GM21367 (cell line): ENCODE data around the gene CCDC102B.
"Not testable (repeated sequence)": the region's sequence is repeated elsewhere in the genome, so short reads cannot be mapped to it uniquely, and the experiment has no call there.

Experiments
- ATAC-seq: cut with Tn5 transposase; IDR thresholded peaks from one replicate; pipeline ENCODE4 v1.9.1; 2021; ENCODE audit not compliant: unreplicated experiment

Gene CCDC102B

DNA sequence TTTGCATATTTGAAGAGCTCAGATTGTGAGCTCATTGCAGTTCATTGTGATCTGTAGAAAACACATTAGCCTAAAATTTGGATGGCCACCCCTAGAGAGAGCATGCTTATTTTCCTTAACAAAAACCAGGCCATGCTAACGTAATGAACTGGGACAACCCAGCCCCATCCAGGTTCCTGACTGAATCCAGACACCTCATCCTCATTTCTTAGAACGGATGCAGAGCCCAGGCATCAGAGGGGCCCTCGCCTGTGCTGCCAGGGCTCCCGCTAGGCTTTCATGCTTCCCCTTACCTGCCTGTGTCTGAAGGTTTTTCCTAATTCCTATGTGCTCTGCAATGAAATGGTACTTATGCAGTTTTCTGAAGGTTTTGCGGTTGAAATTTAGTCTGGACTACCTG, 171.1 kb downstream of the CCDC102B start:
- ATAC-seq: no peak

DNA sequence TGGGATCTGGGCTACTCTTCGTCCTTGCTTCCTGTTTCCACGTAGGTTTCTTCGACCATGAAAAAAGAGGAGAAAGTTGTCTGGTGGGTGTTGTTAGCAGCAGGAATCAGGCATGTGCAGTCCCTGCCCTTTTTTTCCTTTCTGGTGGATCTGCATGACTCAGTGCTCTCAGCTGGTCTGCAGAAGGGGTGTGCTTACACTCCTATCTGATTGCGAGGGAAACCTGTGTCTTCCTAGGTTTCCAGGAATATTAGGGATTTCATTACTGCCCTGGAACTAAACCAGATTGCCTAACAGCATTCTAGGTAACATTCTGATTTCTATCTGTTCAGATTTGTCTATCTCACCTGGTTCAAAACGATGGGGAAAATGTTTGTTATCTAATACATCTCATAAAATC, 174.3 kb downstream of the CCDC102B start:
- ATAC-seq: no peak

DNA sequence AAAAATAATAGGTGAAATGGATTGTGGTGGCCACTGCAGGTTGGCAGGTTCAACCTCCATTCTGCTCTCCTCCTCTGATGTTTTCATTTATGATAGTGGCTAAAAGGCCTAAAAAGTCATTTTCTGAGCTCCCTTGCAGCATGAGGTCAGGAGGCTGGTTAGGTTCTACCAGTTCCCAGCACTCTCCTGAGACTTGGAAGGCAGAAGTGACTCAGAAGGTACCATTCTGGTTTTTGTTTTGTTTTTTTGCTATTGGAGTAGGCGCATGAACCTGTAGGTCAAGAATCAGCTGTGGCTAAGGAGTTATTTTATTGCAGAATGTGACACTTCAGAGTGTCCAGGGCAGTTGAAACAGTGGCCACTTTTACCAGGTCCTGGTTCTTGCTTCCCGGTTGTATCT, 181.9 kb downstream of the CCDC102B start:
- ATAC-seq: no peak

DNA sequence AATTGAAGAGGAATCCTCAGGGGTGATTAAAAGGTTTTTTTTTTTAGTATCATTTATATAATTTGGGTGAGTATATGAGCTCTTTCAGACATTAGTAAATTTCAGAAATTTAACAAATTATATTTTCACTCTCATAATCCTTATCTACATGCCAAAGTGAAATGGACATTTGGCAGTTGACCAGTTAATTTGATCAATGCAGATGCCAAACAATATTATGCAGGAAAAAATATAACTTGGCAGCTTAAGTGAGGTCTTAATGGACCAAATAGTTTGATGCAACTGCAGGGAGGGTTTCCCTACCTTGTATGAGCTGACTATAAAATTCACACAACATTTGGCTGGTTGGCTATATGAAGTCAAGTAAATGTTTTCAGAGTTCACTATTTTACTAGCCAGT, 185.2 kb downstream of the CCDC102B start:
- ATAC-seq: no peak

DNA sequence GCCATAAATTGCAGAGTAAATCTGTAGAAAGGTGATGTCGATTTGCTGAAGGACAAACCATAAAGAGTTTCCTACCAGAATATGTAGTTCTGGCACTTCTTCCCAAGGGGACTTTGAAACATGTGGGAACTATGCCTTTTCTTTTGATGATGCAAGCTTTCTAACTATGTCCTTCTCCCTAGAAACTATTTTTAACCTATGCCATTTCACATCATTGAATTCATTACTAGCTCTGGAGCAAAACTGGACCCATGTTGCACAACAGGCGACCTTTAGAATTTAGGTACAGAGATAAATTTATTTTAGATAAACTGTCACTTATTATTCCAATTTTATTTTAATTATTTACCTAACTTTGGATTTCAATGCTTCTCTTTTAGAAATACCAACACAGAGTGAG, 186.5 kb downstream of the CCDC102B start:
- ATAC-seq: no peak

DNA sequence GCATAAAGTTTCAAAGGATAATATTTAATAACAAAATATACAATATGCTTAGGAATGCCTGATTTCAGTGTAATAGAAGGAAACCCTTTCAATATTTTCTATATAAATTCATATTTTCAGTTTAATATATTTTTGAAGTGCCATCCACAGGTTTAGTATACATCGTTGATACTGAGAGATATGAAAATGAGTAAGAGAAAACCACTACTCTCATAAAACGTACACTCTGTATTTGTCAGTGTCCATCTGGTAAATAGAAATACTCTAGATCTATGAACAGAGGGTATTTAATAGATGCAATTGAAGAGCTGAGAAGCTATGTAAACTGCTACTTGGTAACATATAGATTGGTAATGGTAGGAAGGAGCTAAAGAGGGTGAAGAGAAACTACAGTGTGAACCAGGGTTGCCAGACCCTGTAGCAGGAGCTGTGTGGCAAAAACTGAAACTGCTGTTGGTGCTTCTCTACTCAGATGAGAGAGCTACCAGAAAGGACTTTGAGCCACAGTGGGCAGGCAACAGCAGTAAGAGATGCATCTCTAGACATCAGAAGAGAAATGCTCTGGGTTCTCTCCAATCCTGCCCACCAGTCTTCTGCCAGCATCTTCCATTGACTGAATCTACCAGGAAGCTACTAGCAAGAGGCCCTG, 187.4 kb downstream of the CCDC102B start:
- peak; percentile 97 for ATAC-seq

DNA sequence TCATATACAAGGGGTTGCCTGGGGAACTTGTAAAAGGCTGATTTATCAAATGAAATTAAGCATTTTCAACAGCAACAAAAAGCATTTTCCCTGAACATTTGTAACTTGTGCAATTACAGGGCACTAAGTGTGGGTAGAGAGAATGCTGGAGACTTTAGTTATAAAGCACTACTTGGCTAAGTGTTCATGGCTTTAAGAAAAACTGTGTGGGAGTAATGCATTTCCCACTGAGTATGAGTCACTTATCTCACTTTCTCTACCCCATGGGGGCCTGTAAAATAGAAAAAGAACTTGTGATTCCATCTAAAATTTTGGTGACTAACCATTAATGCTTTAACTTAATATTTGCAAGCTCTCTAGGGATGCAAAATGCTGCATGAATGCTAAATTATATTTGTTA, 193.4 kb downstream of the CCDC102B start:
- ATAC-seq: peak; percentile 56

DNA sequence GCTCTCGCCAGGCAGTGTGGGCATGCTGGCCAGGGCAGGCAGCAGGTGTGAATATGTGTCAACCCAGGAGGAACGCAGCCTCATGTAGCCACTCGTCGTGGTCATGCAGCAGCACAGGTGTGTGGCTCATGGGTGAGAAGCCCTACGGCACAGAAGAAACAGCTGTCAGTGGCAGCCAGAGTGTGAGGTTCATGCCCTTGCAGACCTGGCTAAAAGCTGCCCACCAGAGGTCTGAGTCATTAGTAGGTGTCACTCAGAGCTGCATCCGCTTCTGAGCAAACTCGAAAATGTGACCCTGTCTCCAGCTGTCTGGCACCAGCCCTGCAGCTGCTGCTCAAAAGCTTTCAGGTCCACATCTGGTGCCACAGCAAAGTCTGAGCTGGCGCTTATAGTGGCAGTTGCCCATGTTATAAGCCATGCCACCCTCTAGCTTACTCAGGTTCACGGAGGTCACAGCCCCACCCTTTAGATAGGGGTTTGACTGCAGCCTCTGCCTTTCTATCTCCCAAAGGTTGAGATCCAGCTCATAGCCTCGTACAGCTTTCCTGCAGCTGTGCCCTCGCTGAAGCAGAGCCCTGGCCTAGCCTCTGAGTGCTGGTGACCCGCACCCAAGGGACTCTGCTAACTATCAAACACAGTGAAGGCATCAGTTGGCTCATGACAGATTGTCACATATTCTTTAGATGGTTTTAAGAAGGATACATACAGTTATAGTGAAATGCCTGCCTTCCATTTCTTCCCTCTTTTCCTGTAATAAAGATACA, 195.0 kb downstream of the CCDC102B start:
- ATAC-seq: no peak

DNA sequence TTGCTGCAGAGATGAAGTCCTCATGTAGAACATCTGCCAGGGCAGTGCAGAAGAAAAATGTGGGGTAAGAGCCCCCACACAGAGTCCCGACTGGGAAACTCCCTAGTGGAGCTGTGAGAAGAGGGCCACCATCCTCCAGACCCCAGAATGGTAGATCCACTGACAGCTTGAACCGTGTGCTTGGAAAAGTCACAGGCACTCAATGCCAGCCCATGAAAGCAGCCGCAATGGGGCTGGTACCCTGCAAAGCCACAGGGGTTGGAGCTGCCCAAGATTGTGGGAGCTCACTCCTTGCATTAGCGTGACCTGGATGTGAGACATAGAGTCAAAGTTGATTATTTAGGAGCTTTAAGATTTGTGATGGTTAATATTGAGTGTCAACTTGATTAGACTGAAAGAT, 197.8 kb downstream of the CCDC102B start:
- ATAC-seq: no peak

DNA sequence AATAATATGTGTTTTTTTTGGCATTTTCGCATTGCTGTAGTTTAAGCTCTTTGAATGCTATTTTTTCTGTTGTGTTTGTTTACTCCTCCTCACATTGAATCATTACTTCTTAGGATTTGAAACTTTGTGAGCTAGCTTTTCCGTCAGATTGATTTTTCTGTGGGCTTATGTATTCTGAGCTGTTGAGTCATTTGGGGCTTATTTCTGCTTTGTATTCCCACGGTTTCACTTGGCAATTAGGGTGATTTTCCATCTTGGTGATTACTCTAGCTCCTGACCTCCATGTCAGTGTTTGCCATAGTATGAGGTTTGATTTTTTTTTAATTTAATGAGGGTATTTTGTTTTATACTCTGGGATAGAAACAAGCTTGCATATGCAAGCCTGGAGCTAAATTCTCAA, 200.0 kb downstream of the CCDC102B start:
- no peak for ATAC-seq

DNA sequence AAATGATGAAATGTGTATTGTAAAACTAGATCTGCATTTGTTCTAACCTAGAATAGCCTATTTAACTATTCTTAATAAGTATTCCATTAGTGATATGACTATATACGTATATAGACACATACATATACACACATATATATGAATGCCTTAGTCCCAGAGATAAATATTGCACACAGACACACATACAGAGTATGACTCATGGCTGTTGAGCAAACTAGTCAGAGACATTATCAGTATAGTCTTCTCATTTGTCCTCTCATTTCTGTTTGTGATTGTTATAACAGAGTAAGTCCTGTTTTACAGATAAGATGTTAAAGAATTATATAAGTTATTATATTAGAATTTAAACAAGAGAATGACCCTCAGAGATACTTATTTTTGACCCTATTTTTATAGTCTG, 202.5 kb downstream of the CCDC102B start:
- ATAC-seq: no peak

DNA sequence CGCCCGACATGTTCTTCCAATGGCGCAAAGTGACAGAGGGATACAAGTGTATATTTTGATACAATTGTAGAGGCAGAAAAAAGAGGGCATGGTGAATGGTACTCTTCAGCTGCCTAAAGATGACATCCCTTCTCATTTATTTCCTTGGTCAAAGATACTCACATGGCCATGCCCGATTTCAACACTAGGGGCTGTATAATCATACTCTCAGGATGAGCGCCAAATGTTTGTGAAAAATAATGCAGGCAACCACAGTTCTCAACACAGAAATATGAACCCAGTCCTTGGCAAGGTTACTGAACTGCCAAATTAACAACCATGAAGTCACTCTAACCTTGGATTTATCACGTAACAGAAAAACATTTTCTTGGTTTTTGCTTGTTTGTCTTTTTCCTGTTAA, 204.4 kb downstream of the CCDC102B start:
- peak; percentile 53 for ATAC-seq

DNA sequence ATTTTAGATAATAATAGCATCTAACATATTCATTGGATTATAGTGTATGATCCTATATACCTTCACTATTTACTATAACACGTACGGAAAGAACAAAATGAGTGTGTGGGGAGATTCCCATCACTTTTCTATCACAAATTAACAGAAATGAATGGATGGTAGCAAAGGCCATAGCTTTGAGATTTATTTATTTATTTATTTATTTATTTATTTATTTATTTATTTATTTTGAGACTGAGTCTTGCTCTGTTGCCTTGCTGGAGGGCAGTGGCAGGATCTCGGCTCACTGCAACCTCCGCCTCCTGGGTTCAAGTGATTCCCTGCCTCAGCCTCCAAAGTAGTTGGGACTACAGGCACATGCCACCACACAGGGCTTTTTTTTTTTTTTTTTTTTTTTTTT, 208.3 kb downstream of the CCDC102B start:
- not testable (repeated sequence) for ATAC-seq

DNA sequence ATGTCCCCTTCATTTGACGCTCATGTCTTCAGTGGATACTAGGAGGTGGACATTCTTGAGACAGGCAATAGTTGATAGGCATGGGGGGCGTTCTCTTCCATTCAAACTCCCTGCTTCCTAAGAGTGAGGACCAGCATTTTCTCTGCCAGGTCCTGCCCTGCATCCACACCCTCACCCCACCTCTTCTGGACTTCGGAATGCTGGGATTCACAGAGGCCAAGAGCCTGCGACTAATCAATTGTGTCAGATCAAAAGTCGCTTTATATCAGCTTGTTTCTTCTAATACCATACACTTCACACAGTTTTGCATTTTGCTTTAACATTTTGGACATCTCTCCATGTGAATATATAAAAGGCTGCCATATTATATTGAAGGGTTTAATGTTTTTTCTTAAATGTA, 210.7 kb downstream of the CCDC102B start:
- ATAC-seq: no peak

DNA sequence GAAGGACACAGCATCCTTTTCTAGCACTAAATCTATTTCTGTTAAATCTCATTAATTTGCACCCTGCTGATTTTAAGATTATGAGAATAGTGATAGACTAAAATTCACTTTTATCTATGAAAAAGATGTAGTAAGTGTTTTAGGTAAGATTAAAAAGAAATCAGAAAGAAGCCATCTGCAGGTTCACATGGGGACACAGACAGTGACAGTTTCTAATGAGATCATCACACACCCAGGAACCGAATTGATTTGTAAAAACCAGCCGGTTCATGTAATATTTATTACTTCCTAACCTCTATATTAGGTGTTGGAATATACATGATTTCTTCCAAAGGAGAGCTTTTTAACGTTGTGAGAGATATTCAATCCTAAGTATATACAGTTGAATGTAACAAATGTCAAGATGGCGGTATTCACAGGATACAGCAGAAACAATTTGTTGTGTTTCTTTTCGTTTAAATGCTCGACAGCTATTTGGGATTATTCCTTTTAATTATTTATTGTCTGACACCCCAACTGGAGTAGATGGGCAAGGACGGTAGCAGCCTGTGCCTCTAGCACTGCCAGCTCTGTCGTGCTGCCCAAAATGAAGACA, 223.4 kb downstream of the CCDC102B start:
- ATAC-seq: no peak

DNA sequence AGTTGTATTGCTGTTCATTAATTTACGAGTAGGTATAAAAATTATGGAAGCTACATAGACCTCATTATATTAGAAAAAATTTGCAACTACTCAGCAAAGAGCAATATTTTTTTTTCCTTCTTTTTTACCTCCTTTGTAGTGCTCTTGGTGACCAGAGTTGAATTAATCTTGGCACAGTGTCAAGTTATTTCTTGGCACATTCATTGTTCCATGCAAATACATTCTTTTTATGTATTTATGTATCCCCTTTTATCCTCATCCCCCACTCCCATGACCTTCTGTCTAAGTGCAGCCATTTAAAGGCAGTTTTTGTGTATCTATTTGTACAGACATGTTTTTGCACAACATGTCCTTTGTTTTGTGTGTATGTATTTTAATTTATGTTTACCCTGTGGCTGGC, 224.5 kb downstream of the CCDC102B start:
- ATAC-seq: no peak

DNA sequence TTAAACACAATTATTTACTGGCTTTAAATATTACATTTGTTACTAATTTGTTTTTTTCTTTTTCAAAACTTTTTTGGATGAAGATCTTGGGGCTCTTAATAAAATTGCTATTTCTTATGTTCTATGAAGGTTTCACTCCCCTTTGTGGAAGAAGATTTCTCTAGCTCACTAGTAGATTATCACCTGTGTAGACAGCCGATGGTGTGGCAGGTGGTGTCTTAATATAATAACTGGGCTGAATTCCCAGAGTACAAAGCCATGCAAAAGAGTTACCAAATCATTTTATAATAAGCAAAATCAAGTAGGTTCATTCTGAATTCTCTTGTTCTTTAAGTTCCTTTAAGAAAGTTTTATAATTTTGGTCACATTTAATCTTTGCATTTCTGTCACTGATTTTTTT, 233.7 kb downstream of the CCDC102B start:
- no peak for ATAC-seq

DNA sequence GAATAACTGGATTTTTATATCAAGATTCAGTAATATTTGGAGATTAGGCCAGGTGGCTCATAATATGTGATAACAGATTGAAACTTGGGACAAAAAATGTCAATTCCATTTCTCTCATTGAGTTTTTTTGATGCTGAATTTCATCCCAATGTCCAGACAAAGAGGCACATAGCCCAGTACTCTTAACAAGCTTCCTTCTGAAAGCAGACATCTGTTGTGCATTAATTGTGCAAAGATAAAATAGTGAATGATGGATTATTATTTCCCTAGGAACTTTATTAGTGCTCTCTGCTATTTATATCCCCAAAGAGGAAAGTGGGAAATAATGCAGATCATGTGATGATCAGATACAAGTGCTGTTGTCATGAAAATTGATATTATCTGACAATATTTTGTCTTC, 234.1 kb downstream of the CCDC102B start:
- ATAC-seq: no peak

DNA sequence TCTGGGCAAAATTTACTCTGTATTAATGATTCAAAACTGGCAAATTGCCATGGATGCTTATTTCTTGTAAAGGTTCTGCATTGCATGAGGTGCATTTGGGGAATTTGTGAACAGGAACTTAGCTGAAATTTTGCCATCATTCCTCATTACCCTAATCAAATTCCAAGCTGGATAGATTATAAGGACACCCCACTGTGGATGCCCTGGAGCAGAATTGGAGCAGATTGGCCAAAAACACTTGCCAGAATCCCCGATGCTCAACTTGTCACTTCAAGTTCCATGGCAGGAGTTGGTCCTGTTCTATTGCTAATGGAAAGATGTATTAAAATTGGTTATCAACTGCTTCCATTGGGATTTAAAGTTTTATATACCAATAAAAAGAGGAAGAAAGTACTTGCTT, 237.9 kb downstream of the CCDC102B start:
- ATAC-seq: no peak

DNA sequence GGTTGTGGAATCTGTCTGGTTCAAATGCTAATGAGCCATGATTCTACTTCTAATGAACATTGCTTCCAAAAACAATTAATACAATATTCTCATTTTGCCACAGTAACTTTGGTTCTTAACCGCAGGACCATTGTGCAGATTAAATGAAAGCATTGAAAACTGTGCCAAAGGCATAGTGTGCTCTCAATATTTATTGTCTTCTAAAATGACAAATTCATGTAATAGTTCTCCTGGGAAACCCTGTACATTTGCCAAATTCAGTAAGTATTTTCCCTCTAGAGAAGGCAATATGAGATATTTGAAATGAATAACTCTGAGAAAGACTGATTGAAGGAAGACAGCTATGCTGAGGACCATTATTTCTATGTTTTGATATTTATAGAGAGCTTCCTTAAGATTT, 246.3 kb downstream of the CCDC102B start:
- no peak for ATAC-seq

DNA sequence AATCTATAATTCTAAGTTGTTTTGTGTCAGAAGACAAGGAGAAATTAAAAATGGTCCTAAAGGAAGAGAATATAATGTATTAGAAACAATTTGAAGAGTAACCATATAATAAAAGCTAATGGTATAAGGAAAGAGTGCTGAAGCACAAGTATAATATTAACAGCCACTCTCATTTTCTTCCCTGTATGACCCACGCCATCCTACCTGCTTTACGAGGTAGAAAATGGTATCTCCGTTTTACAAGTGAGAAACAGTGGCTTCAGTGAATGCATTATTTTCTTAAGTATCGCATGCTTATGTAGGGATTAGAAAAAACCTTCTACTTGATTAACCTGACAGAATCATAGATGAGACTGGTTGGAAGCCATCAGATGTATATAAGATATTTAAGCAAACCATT, 266.2 kb downstream of the CCDC102B start:
- no peak for ATAC-seq

DNA sequence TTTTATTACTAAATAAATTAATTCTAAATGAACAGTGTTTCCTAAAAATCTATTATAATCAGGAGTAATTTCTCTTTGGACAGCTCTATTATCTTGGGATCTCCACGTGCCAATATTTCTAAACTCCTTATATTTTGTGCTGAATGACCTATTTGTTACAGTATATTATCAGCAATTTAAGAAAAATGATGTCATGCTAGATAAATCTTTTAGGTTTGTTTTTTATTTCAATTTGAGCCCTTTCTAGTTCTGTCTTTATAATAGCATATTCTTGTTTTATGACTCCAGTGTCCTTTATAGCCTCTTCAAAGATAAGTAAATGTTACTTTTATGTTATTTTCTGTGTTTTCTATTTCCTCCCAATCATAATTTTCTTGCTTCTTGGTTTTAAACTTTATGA, 269.2 kb downstream of the CCDC102B start:
- ATAC-seq: no peak
